ENCODE data around the gene MCF2. TPM values are rescaled to one million over a fixed set of nuclear protein-coding genes. Genes with fewer than 3 reads are reported as not detected.

The MCF2 gene
- total RNA-seq, 2 donors from 2014 or later, result 1.1 TPM; not detected in 1

DNA sequence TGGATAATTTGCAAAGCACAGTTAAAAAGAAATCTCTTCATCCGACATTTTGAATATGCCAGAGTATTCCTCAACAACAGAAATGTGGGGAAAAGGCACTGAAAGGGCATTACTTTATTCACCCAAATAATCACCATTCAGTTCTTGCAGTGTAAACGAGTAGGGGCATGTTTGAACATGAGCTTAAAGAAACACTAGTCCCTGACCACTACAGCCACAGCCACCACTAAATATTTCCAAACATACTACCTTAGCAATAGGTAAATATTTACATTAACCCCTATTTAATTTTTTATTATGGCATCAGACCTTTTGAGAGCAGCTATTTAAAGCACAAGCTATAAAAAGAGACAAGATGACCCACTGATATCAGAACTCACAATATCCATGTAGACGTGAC lies 27.6 kb downstream of the MCF2 start:
- Histone ChIP-seq H3K27ac (no peak overlapping the region), H3K4me1 (no peaks in the 10 kb centered on the region), H3K9me3 (no peaks in the 10 kb centered on the region), H3K36me3 (no peaks in the 10 kb centered on the region), H3K4me3 (no peak overlapping the region), H3K27me3 (no peaks in the 10 kb centered on the region)
- no peak for TF ChIP-seq CTCF (IDR thresholded peaks at IDR 0.05)
- no peak for DNase-seq (ENCODE audit: low spot score)

DNA sequence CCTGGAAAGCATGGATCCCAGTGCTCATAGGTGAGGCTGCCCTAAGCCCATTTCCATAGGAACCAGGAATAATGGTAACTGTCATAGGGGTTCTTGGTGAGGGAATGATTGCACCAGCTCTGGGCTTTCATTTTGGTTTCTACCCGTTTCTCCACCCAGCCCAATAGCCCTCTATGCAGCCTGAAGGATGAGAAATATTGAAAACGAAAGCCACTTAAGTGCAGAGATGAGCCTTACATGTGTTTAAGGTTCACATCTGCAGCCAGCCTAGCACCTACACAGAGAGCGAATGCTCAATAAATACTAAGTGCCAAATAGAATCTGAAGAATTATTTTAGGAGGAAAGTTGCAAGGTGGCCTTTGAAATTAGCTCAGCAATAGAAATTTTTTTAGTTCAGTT lies 60.4 kb downstream of the MCF2 start:
- H3K27ac ChIP-seq, result no peak overlapping the region
- H3K9me3 ChIP-seq, result peaks cover 0 to 8% of the 10 kb centered on the region in 2 donors
- H3K4me3 ChIP-seq, result no peak overlapping the region
- no peak for DNase-seq (ENCODE audit: low spot score)
- no peaks in the 10 kb centered on the region for H3K36me3 ChIP-seq
- H3K4me1 ChIP-seq, result no peaks in the 10 kb centered on the region
- H3K27me3 ChIP-seq, result no peaks in the 10 kb centered on the region
- TF ChIP-seq CTCF (IDR thresholded peaks at IDR 0.05), result no peak

GRCh38 chrX:139642241-139642927 lies 65.6 kb downstream of the MCF2 start:
- Histone ChIP-seq H3K4me3 (peak overlapping the region in 1 of 2 donors; percentile 29), H3K27ac (no peak overlapping the region)

DNA sequence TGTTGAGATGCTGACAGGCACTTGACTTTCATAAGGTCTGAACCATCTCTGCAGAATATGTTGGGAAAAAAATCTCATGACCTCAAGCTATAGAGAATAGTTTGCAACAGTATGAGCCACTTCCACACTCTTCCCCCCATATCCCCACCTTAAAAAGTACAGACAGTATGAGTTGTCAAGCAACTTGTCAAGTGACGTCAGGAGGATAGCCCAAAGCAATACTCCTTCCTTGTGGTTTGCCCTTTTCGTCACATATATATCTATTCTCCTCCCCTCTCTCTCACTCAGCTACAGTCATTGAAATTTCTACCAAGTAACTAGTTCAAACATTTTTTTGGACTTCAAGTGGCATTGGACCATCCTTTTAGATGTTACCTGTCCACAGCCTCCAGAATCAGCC lies 67.7 kb downstream of the MCF2 start:
- H3K4me1 ChIP-seq, result no peaks in the 10 kb centered on the region
- no peak for DNase-seq (ENCODE audit: low spot score)
- H3K36me3 ChIP-seq, result no peaks in the 10 kb centered on the region
- H3K9me3 ChIP-seq, result no peaks in the 10 kb centered on the region
- no peak for TF ChIP-seq CTCF (IDR thresholded peaks at IDR 0.05)
- H3K27me3 ChIP-seq, result no peaks in the 10 kb centered on the region
- H3K27ac ChIP-seq, result no peak overlapping the region
- H3K4me3 ChIP-seq, result no peak overlapping the region

More at GRCh38 chrX:139642241-139642927, 65.6 kb downstream of the MCF2 start:
- no peak for TF ChIP-seq CTCF (IDR thresholded peaks at IDR 0.05)
- Histone ChIP-seq H3K9me3 (no peaks in the 10 kb centered on the region), H3K36me3 (no peaks in the 10 kb centered on the region), H3K27me3 (no peaks in the 10 kb centered on the region), H3K4me1 (no peaks in the 10 kb centered on the region)
- no peak for DNase-seq (ENCODE audit: low spot score)

DNA sequence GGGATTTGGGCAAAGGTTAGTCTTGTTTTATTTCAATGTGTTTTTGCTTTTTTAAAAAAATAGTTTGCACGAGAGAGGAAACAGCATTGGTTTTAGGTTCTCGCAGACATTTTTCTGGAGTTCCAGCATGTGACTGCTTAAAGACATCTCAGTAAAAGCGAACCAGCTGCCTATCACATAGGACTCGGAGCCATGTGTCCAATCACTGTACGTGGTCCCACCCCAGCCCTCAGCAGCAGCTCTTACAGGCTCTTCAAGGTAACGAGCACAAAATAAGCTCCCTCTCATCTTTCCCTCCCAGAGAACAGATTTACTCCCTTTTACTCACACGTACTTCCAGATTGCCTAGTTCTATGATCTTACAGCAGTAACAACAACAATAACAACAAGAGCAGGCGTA lies 68.7 kb downstream of the MCF2 start:
- Histone ChIP-seq H3K9me3 (no peaks in the 10 kb centered on the region), H3K36me3 (no peaks in the 10 kb centered on the region), H3K4me3 (no peak overlapping the region), H3K27me3 (no peaks in the 10 kb centered on the region), H3K27ac (no peak overlapping the region), H3K4me1 (no peaks in the 10 kb centered on the region)
- TF ChIP-seq CTCF (IDR thresholded peaks at IDR 0.05), result no peak
- DNase-seq (ENCODE audit: low spot score), result no peak

- Histone ChIP-seq H3K4me3 (no peak overlapping the region), H3K9me3 (no peaks in the 10 kb centered on the region), H3K4me1 (no peaks in the 10 kb centered on the region), H3K36me3 (no peaks in the 10 kb centered on the region), H3K27ac (no peak overlapping the region), H3K27me3 (no peaks in the 10 kb centered on the region)
- no peak for TF ChIP-seq CTCF (IDR thresholded peaks at IDR 0.05)
- no peak for DNase-seq (ENCODE audit: low spot score)
Observed at GRCh38 chrX:139600105-139600504, 107.9 kb downstream of the MCF2 start.
